ENCODE data around the gene PPP1R13L.

- TF ChIP-seq, protein P1, sequence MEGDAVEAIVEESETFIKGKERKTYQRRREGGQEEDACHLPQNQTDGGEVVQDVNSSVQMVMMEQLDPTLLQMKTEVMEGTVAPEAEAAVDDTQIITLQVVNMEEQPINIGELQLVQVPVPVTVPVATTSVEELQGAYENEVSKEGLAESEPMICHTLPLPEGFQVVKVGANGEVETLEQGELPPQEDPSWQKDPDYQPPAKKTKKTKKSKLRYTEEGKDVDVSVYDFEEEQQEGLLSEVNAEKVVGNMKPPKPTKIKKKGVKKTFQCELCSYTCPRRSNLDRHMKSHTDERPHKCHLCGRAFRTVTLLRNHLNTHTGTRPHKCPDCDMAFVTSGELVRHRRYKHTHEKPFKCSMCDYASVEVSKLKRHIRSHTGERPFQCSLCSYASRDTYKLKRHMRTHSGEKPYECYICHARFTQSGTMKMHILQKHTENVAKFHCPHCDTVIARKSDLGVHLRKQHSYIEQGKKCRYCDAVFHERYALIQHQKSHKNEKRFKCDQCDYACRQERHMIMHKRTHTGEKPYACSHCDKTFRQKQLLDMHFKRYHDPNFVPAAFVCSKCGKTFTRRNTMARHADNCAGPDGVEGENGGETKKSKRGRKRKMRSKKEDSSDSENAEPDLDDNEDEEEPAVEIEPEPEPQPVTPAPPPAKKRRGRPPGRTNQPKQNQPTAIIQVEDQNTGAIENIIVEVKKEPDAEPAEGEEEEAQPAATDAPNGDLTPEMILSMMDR (IDR thresholded peaks at IDR 0.05): no peak
- no peak for TF ChIP-seq POLR2A (IDR thresholded peaks at IDR 0.05)
Observed at GRCh38 chr19:45352062-45352461, 52.8 kb downstream of the PPP1R13L start.
